HG03135 (cell line): ENCODE results near the gene CMTM5.

Source experiments
- ATAC-seq: cut with Tn5 transposase; IDR thresholded peaks from one replicate; pipeline ENCODE4 v1.9.1; 2021; ENCODE audit warnings: mild to moderate bottlenecking, moderate library complexity; ENCODE audit not compliant: unreplicated experiment

The CMTM5 gene

GRCh38 chr14:23376482-23377197 is at the start of gene CMTM5:
TSS of gene CMTM5 (plus strand) at chr14:23377046. CDS start at chr14:23377252, 206 bp downstream.
- no peak for ATAC-seq

- no peak for ATAC-seq
These were observed 48.7 kb upstream of the CMTM5 start for GRCh38 chr14:23327947-23328744.

GRCh38 chr14:23335623-23336022 is 41.2 kb upstream of the CMTM5 start:
- ATAC-seq: no peak

- ATAC-seq: no peak
These were observed 37.2 kb upstream of the CMTM5 start for GRCh38 chr14:23339506-23340268.

DNA sequence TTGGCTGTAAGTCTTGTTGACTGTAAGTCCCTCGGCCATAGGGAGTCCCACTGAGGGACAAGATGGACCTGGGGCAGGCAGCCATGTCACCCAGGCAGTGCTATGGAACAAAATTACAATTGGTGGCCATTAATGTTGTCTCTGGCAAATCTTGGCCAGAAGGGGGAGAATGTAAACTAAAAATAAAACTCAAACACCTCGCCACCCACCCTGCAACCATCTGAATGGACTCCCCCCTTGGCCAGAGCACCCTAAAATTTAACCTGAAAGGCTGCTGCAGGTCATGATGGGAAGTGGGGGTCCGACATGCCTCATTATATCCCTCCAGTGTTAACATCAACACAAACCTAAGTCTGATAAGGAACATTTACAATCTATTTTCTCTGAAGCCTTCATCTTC is 32.4 kb upstream of the CMTM5 start:
- ATAC-seq: no peak

DNA sequence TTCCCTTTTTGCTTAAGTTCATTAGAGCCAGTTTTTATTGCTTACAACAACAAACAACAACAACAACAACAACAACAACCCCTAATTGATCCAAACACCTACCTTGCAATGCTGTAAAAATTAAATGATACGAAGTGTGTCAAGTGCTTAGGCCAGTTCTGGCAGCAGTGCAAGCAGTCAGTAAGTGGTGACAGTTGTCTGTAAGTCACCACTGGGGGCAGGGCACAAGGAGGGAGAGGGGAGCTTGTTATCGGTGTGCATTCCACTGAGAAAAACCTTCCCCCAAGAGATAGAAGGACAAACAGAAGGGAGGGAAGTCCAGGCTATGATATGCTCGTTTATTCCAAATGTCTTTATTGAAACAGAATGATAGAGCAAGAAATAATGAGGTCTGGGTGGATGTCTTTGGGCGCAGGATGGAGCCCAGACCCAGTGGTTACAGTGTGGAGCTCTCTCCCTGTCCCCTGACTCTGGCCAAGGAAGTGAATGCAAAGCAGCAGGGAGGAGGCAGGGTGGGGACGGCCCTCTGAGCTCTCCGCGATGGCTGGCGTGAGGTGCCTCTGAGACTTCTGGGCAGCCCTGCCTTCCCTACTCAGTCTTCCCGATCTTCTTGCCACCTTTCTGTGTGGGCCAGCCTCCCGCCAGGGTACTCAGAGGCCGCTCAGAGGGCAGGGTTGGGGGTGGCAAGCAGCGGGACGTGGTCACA is 30.7 kb upstream of the CMTM5 start:
- ATAC-seq: no peak

DNA sequence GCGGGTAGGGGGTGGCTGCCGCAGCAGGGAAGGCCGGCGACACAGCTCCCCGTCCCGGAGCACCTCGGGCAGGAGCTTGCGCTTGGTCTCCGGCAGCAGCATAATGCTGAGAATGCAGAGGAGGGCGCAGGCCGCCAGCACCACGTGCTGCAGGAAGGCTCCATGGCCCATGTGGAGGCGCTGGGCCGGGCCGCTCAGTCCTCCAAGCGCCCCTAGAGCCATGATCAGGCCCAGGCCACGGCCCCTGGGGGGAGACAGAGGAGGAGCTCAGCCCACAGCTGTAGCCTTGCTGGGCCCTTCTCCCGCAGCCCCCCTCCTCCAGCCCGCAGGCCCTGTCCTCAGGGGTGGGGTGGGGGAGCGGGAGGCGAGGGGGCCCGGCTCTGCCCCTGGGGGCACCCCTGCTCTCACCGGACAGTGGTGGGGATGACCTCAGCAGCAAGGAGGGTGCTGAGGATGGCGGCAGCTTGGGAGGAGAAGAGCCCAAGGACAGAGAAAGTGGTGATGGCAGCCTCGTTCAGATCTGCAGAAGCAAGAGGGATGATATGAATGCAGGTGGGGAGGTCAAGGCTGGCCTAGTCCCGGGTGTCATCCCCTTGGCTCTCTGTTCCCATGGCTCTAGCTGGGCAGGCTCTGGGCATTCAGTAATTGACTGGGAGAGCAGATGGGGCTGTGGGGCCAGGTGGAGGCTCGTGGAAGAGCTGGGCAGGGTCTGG is 30.0 kb upstream of the CMTM5 start:
- no peak for ATAC-seq

DNA sequence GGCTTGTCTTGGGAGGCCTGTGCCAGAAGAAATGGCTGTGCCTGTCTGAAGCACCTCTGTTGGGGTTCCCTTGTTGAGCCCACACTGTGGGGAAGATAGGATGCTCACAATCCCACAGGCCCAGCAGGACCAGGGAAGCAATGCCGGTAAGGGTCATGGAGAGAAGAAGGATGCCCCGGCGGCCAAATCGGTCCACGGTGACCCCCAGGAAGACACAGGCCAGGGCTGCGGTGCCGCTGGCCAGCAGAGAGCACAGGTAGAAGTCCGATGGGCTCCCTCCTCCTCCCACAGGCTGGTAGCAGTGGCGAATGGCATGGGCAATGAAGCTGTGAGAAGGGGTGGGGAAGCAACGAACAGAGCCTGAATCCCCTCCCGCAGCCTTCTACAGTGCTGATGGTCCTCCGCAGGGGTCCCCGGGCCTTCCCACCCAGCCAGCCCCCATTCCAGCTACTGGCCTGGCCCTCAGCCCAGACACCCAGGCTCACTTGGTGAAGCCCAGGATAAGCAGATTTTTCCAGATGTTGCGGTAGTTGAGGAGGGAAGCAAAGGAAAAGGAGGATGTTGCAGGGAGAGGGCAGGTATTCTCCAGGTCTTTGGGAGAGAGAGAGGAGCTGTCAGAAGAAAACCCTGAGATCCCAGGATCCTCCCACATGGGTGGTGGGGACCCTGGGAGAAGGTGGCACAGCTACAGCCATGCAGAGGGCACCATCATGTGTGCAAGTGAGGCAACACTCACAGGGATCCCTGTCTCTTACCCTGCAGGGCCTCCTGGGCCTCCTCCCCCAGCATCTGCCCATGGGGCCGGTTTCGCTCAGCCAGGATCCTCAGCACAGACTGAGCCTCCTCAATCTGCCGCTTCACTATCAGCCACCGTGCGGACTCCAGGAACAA is 29.2 kb upstream of the CMTM5 start:
- ATAC-seq: no peak

DNA sequence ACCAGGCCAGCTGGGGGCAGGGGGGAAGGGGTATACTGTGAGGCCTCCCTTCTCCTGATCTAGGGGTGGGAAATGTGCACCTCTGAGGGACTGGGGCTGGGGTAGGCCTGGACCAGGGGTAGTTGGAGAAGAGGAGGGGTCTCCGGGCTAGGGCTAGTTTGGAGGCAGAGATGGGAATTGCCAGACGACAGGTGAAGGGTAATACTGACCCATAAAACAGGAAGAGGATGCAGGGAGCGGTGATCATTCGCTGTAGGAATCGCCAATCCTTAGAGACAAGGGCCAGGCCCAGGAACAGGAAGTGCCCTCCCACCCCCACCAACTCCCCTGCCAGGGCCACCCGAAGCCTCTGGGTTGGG is 28.6 kb upstream of the CMTM5 start:
- no peak for ATAC-seq

DNA sequence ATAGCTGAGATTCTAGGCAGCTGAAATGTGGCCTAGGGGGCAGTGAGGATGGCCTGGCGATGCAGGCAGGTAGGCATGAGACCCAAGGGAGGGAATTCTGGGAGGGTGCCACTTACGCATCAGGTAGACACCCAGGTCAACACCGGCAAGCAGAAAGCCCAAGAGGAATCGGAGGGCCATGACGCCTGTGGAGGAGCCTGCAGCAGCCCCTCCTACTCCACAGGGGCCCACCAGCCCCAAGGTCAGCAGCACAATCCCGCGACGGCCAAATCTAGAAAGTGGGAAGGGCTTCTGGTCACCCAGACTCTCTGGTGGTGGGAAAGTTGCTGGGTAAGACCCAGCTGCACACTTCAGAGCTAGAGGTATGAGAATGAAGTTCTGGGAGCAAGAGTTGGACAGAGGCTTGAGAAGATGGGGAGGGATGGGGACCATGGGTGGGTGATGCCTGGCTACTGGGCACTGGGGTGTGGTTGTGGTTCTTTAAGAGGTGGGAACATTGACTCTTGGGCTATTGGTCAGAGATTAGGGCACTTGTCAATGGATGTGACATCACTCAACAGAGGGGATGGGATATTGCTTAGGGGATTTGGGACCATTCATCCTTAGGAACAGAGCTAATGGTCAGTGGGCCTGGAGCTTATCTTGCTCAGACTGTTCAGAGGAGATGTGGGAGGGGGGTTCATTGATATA is 27.5 kb upstream of the CMTM5 start:
- no peak for ATAC-seq

- ATAC-seq: no peak
These were observed 25.0 kb upstream of the CMTM5 start for GRCh38 chr14:23351681-23352505.

GRCh38 chr14:23352506-23353432 is 24.1 kb upstream of the CMTM5 start, which contains the start of gene SLC22A17:
TSS of gene SLC22A17 (minus strand) at chr14:23352887.
- no peak for ATAC-seq

DNA sequence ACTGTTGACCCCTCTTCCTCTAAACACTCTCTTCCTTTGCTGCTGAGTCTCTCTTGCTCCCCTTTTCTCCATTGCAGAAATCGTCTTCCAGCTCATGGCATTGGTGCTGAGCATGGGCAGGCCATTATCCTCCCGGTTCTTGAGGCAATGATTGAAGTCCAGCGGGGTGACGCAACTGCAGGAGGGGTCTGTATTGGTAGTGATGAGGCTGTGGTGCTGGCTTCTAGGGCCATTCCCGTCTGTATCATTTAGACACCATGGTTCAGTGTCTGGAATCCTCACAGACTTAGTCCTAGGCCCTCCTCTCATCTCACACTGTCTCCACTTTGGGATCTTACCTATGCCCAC is 23.4 kb upstream of the CMTM5 start:
- ATAC-seq: no peak

DNA sequence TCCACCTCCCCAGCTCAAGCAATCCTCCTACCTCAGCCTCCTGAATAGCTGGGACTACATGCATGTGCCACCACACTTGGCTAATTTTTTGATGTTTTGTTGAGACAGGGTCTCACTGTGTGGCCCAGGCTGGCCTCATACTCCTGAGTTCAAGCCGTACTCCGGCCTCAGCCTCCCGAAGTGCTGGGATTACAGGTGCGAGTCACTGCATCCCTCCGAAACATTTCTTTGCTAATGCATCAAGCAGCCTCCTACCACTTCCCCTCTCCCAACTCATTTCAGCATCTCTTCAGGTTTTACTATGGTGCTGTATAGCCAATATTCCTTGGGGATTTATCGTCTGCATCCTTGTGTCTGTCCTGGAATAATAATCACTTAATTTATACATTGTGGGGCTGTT is 21.9 kb upstream of the CMTM5 start:
- no peak for ATAC-seq

DNA sequence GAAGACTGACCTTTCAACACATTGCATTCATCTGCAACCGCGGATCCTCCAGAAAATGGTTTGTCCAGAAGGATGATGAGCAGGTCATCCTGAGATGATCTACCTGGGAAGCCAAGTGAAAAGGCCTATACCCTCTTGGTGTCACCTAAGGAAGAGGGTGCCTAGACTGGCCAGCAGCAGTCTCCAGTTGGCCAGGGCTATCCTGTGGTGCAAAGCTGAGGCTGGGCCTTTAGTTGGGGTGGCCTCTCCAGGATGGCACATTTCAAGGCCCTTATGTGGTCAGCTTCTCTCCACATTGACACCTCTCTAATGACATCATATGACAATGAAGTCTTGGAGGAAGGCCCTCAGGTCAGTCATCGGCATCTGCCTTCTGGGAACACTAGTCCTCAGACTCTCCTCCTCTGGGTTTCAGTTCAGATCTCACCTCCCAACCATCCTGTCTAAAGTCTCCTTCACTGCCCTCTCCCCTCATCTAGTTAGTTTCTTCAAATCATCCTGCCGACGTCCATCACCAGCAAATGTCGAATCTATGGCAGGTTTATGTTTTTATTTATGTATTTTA is 20.9 kb upstream of the CMTM5 start:
- no peak for ATAC-seq

GRCh38 chr14:23356662-23357061 is 20.2 kb upstream of the CMTM5 start:
- ATAC-seq: no peak

GRCh38 chr14:23357261-23357660 is 19.6 kb upstream of the CMTM5 start:
- ATAC-seq: no peak
